GM12874 (cell line): Measurements from ENCODE around the gene CUL4A.

Experiments used
- CTCF ChIP-seq: IDR thresholded peaks from 2 replicates; pipeline ENCODE4 v1.5.1; 2011; ENCODE audit warnings: low read depth, mild to moderate bottlenecking, control low read depth, low read length, moderate library complexity; ENCODE audit not compliant: insufficient read depth

The CUL4A gene

GRCh38 chr13:113293686-113294085 lies 84.3 kb downstream of the CUL4A start:
- no peak for TF ChIP-seq CTCF

GRCh38 chr13:113295776-113296175 lies 86.4 kb downstream of the CUL4A start:
- no peak for TF ChIP-seq CTCF

- TF ChIP-seq CTCF = no peak
These were observed 87.5 kb downstream of the CUL4A start, which contains the start of gene LAMP1 for GRCh38 chr13:113296823-113297369. LAMP1 (plus strand) TSS chr13:113297239; CDS start chr13:113297435, 196 bp downstream.

GRCh38 chr13:113297370-113298042 lies 88.1 kb downstream of the CUL4A start:
- no peak for TF ChIP-seq CTCF

GRCh38 chr13:113298043-113298945 lies 88.9 kb downstream of the CUL4A start:
- TF ChIP-seq CTCF = no peak

- TF ChIP-seq CTCF = no peak
These were observed 90.5 kb downstream of the CUL4A start for GRCh38 chr13:113299951-113300350.

- no peak for TF ChIP-seq CTCF
These were observed 93.6 kb downstream of the CUL4A start for GRCh38 chr13:113302986-113303385.
